22Rv1 (cell line): ENCODE data around the gene BRF1.

Experiments
- CTCF ChIP-seq: fragments of 450-650 bp; IDR thresholded peaks from 2 replicates; pipeline ENCODE4 v1.5.1; 2017; ENCODE audit warnings: mild to moderate bottlenecking
- ZFX ChIP-seq: fragments of 450-650 bp; IDR thresholded peaks from 2 replicates; pipeline ENCODE4 v1.6.1; 2017; ENCODE audit warnings: antibody characterized with exemption, borderline replicate concordance

- TF ChIP-seq CTCF = no peak
- no peak for TF ChIP-seq ZFX
Observed at GRCh38 chr14:105205673-105206208, 95.1 kb downstream of the BRF1 start.
